A549 (cell line): ENCODE data around the gene TVP23A. TPM values are rescaled to one million over a fixed set of nuclear protein-coding genes. Genes with fewer than 3 reads are reported as not detected.
A peak's percentile ranks its signal among the peaks of the same experiment; 100 is the strongest.

Source experiments
- ATAC-seq, 2 experiments: fragments of 200-7000 bp in 1 of 2; fragments of >200 bp in 1 of 2; cut with Nextera tagmentation in 1 of 2; cut with Tn5 transposase in 1 of 2; 3 replicates each; pipeline versions ENCODE4 v1.8.0 to v1.9.1; 2018 to 2020; ENCODE audit warnings: mild to moderate bottlenecking in 1 of 2, moderate library complexity in 1 of 2
- CTCF ChIA-PET: fragments of 300-600 bp; sonication (Branson Sonifier 250); formaldehyde crosslinking; extraction: SDS; loops from one replicate; lab custom pipeline; 2021; ENCODE audit warnings: antibody characterized with exemption, inconsistent platforms; lab: Yijun Ruan, JAX
- POLR2A ChIA-PET: fragments of 350-600 bp; formaldehyde crosslinking; extraction: SDS; loops from one replicate; lab custom pipeline; 2021; ENCODE audit warnings: antibody characterized with exemption, inconsistent platforms; lab: Yijun Ruan, JAX
- DNase-seq, 2 experiments: peaks; one replicate each; pipeline versions ENCODE4 v3.0.0 to v3.0.0-alpha.2; 2011 to 2016; ENCODE audit warnings: low read depth in 1 of 2, low spot score in 1 of 2
- FAIRE-seq: peaks from 2 replicates; lab custom pipeline; 2011; peaks lifted over from hg19 to GRCh38; lab: Jason Lieb, UNC
- H3K27ac ChIP-seq, 2 experiments: fragments of >200 bp; sonication (Bioruptor Twin); formaldehyde crosslinking; 3 replicates each; pipeline ENCODE4 v1.5.1; 2016 to 2017
- H3K4me1 ChIP-seq: fragments of >200 bp; sonication (Bioruptor Twin); formaldehyde crosslinking; 3 replicates; pipeline ENCODE4 v1.6.1; 2016
- H3K4me2 ChIP-seq: fragments of >200 bp; sonication (Bioruptor Twin); formaldehyde crosslinking; 3 replicates; pipeline ENCODE4 v1.6.1; 2016
- H3K4me3 ChIP-seq: fragments of >200 bp; sonication (Bioruptor Twin); formaldehyde crosslinking; 3 replicates; pipeline ENCODE4 v1.5.1; 2016
- H3K9me3 ChIP-seq: fragments of >200 bp; sonication (Bioruptor Twin); formaldehyde crosslinking; 3 replicates; pipeline ENCODE4 v1.6.1; 2016
- ATOH8 ChIP-seq: fragments of 250-450 bp; sonication (Bioruptor Pico); IDR thresholded peaks from 2 replicates; pipeline ENCODE4 v1.5.0; 2020; ENCODE audit warnings: low read depth, mild to moderate bottlenecking, moderate library complexity
- BHLHE40 ChIP-seq: IDR thresholded peaks from 2 replicates; pipeline ENCODE4 v1.6.1; 2012; ENCODE audit warnings: low read depth, low read length, inconsistent platforms
- CEBPB ChIP-seq, 2 experiments: fragments of >200 bp in 1 of 2; sonication (Bioruptor Twin) in 1 of 2; formaldehyde crosslinking in 1 of 2; IDR thresholded peaks; 2 replicates each; pipeline ENCODE4 v1.6.1; 2012 to 2016
- EHF ChIP-seq: fragments of 250-450 bp; sonication (Bioruptor Pico); IDR thresholded peaks from 2 replicates; pipeline ENCODE4 v1.5.0; 2020; ENCODE audit warnings: mild to moderate bottlenecking
- ELK1 ChIP-seq: fragments of 150-350 bp; IDR thresholded peaks from 2 replicates; pipeline ENCODE4 v1.6.1; 2014; ENCODE audit warnings: low read depth, mild to moderate bottlenecking, low read length
- ESRRA ChIP-seq: fragments of 150-350 bp; IDR thresholded peaks from 2 replicates; pipeline ENCODE4 v1.6.1; 2014; ENCODE audit warnings: mild to moderate bottlenecking, low read length, borderline replicate concordance
- GATA3 ChIP-seq: IDR thresholded peaks from 2 replicates; pipeline ENCODE4 v1.6.1; 2012; ENCODE audit warnings: borderline replicate concordance
- HEYL ChIP-seq: fragments of 250-450 bp; sonication (Bioruptor Pico); IDR thresholded peaks from 2 replicates; pipeline ENCODE4 v1.8.0; 2021; ENCODE audit warnings: mild to moderate bottlenecking, moderate library complexity
- HOXA7 ChIP-seq: fragments of 250-450 bp; sonication (Bioruptor Pico); IDR thresholded peaks from 2 replicates; pipeline ENCODE4 v1.5.0; 2020; ENCODE audit warnings: mild to moderate bottlenecking, moderate library complexity
- JUN ChIP-seq, 2 experiments: fragments of >200 bp; sonication (Bioruptor Twin); formaldehyde crosslinking; IDR thresholded peaks; 2 replicates in 1 of 2; 3 replicates in 1 of 2; pipeline ENCODE4 v1.6.1; 2016 to 2017
- JUNB ChIP-seq: fragments of >200 bp; sonication (Bioruptor Twin); formaldehyde crosslinking; IDR thresholded peaks from 2 replicates; pipeline ENCODE4 v1.6.1; 2016
- KDM1A ChIP-seq: fragments of 200-600 bp; sonication (generic); IDR thresholded peaks from 2 replicates; pipeline ENCODE4 v1.6.1; 2016; ENCODE audit warnings: low read depth, mild to moderate bottlenecking
- MAFK ChIP-seq: fragments of 450-650 bp; IDR thresholded peaks from 2 replicates; pipeline ENCODE4 v1.6.1; 2014; ENCODE audit not compliant: partially characterized antibody
- NPAS2 ChIP-seq: fragments of 250-450 bp; sonication (Bioruptor Pico); IDR thresholded peaks from 2 replicates; pipeline ENCODE4 v1.8.0; 2022; ENCODE audit warnings: mild to moderate bottlenecking, moderate library complexity, borderline replicate concordance
- PBX3 ChIP-seq: IDR thresholded peaks from 2 replicates; pipeline ENCODE4 v1.6.1; 2012
- POLR2AphosphoS2 ChIP-seq: conservative IDR thresholded peaks from 2 replicates; pipeline ENCODE4 v1.6.1; 2012; ENCODE audit warnings: low read length, improper control_type of control experiment, inconsistent platforms
- RARB ChIP-seq: fragments of 250-450 bp; sonication (Bioruptor Pico); IDR thresholded peaks from 2 replicates; pipeline ENCODE4 v1.8.0; 2021; ENCODE audit warnings: mild to moderate bottlenecking, moderate library complexity
- RFX5 ChIP-seq: fragments of 450-650 bp; IDR thresholded peaks from 2 replicates; pipeline ENCODE4 v1.7.1; 2014; ENCODE audit warnings: antibody characterized with exemption, mild to moderate bottlenecking, moderate library complexity
- SREBF2 ChIP-seq: fragments of 450-650 bp; IDR thresholded peaks from 2 replicates; pipeline ENCODE4 v1.6.1; 2014; ENCODE audit warnings: mild to moderate bottlenecking, moderate library complexity
- ZSCAN20 ChIP-seq: fragments of 250-450 bp; sonication (Bioruptor Pico); IDR thresholded peaks from 2 replicates; pipeline ENCODE4 v1.8.0; 2022; ENCODE audit warnings: mild to moderate bottlenecking, moderate library complexity
- WGBS: methylation state at CpG from one replicate; pipeline ENCODE4 v1.1.6; 2017; ENCODE audit errors: missing lambda C conversion rate; 5-methylcytosine and 5-hydroxymethylcytosine counted together
- polyA plus RNA-seq, 4 experiments: library from polyadenylated mRNA; depleted of rRNA in 3 of 4; stranded (reverse); fragments of >200 nt; fragmentation: RNase III in 1 of 4; extraction: RNeasy Plus Mini Kit Qiagen cat#74134 plus additional on column Dnase treatment in 1 of 4; gene quantifications; 2 replicates in 3 of 4; 3 replicates in 1 of 4; pipeline ENCODE4 v1.2.3, GENCODE V29; 2011 to 2017
- TF ChIP-seq, protein P1 (sequence below): fragments of >200 bp; sonication (Bioruptor Twin); formaldehyde crosslinking; IDR thresholded peaks from 3 replicates; pipeline ENCODE4 v1.5.1; 2016
- TF ChIP-seq, protein P2 (sequence below): fragments of 450-650 bp; IDR thresholded peaks from 2 replicates; pipeline ENCODE4 v1.6.1; 2014; ENCODE audit warnings: antibody characterized with exemption
- TF ChIP-seq, protein P3 (sequence below): IDR thresholded peaks from 2 replicates; pipeline ENCODE4 v1.6.1; 2012
- TF ChIP-seq, protein P4 (sequence below): fragments of >200 bp; sonication (Bioruptor Twin); formaldehyde crosslinking; IDR thresholded peaks from 2 replicates; pipeline ENCODE4 v1.6.1; 2016

TVP23A gene
- polyA plus RNA-seq, 2 of the 4 experiments (the other 2 are of a cell fraction): 0.03 TPM; not detected in 1

DNA sequence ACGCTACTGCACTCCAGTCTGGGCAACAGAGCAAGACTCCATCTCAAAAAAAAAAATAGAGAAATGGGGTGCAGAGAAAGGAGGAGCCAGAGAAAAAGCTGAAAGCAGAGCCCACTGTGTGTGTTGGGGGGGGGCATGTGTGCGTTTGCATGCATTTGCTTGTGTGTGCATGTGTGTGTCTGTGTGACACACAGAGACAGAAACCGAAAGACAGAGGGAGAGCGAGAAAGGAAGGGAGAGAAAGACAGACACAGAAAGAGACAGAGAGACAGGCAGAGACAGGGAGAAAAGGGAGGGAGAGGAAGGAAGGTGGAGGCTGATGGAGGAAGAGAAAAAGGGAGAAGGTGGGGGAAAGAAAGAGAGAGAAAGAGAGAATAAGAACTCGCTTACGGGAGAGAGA, 48.6 kb upstream of the TVP23A start:
- Histone ChIP-seq H3K4me3 (no peak overlapping the region), H3K4me2 (no peak overlapping the region), H3K9me3 (no peaks in the 10 kb centered on the region), H3K4me1 (no peaks in the 10 kb centered on the region), H3K27ac (no peak overlapping the region)
- CTCF ChIA-PET: no interaction called here
- POLR2A ChIA-PET: no interaction called here
- ATAC-seq: no peak
- 62% methylated on average over 6 of the region's 6 CpGs for WGBS
- DNase-seq: no peak
- FAIRE-seq: no peak
- no peak for TF ChIP-seq NPAS2 (CRISPR knock-in tag)
- TF ChIP-seq EHF: no peak
- TF ChIP-seq HEYL (CRISPR knock-in tag): no peak
- no peak for TF ChIP-seq ATOH8 (CRISPR knock-in tag)
- TF ChIP-seq RFX5: no peak
- TF ChIP-seq, protein P1, sequence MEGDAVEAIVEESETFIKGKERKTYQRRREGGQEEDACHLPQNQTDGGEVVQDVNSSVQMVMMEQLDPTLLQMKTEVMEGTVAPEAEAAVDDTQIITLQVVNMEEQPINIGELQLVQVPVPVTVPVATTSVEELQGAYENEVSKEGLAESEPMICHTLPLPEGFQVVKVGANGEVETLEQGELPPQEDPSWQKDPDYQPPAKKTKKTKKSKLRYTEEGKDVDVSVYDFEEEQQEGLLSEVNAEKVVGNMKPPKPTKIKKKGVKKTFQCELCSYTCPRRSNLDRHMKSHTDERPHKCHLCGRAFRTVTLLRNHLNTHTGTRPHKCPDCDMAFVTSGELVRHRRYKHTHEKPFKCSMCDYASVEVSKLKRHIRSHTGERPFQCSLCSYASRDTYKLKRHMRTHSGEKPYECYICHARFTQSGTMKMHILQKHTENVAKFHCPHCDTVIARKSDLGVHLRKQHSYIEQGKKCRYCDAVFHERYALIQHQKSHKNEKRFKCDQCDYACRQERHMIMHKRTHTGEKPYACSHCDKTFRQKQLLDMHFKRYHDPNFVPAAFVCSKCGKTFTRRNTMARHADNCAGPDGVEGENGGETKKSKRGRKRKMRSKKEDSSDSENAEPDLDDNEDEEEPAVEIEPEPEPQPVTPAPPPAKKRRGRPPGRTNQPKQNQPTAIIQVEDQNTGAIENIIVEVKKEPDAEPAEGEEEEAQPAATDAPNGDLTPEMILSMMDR: no peak
- TF ChIP-seq, protein P2, sequence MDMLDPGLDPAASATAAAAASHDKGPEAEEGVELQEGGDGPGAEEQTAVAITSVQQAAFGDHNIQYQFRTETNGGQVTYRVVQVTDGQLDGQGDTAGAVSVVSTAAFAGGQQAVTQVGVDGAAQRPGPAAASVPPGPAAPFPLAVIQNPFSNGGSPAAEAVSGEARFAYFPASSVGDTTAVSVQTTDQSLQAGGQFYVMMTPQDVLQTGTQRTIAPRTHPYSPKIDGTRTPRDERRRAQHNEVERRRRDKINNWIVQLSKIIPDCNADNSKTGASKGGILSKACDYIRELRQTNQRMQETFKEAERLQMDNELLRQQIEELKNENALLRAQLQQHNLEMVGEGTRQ: no peak

GRCh38 chr16:10865991-10866966, 47.7 kb upstream of the TVP23A start:
- ChIA-PET CTCF (no interaction called here), POLR2A (no interaction called here)
- Histone ChIP-seq H3K4me1 (no peaks in the 10 kb centered on the region), H3K27ac (no peak overlapping the region), H3K4me2 (no peak overlapping the region), H3K9me3 (no peaks in the 10 kb centered on the region), H3K4me3 (no peak overlapping the region)
- TF ChIP-seq POLR2AphosphoS2 (no peak), ZSCAN20 (CRISPR knock-in tag) (no peak), RARB (CRISPR knock-in tag) (no peak), GATA3 (no peak), HEYL (CRISPR knock-in tag) (no peak)
- TF ChIP-seq, protein P3, sequence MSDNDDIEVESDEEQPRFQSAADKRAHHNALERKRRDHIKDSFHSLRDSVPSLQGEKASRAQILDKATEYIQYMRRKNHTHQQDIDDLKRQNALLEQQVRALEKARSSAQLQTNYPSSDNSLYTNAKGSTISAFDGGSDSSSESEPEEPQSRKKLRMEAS: no peak
- TF ChIP-seq, protein P2: no peak
- no peak for FAIRE-seq
- 21% methylated on average over 12 of the region's 13 CpGs for WGBS
- DNase-seq: no peak
- ATAC-seq: no peak

- ATAC-seq (peak in 1 of 2 experiments; percentile 76; a peak in 2 of 6 replicates), FAIRE-seq (no peak), DNase-seq (peak in 1 of 2 experiments; percentile 27)
- 24% methylated on average over 2 of the region's 2 CpGs for WGBS
- Histone ChIP-seq H3K27ac (no peak overlapping the region), H3K4me2 (peak overlapping the region; percentile 19; the same call in 1 of the 3 replicates), H3K4me3 (no peak overlapping the region), H3K9me3 (no peaks in the 10 kb centered on the region), H3K4me1 (no peaks in the 10 kb centered on the region)
- CTCF ChIA-PET: interaction anchor here (0.6 kb wide), 1 partner anchor 80 kb away, joined by 3 read pairs; the partner anchor contains the start of gene DEXI
- POLR2A ChIA-PET: interaction anchor here (0.6 kb wide), 1 partner anchor 1390 kb away, joined by 6 read pairs; no protein-coding TSS in a partner anchor
- TF ChIP-seq KDM1A: no peak
- TF ChIP-seq NPAS2 (CRISPR knock-in tag): no peak
- no peak for TF ChIP-seq BHLHE40
- TF ChIP-seq JUNB: no peak
- TF ChIP-seq PBX3: no peak
- TF ChIP-seq HOXA7 (CRISPR knock-in tag): no peak
- no peak for TF ChIP-seq CEBPB (IDR thresholded peaks at IDR 0.05)
- TF ChIP-seq JUN (IDR thresholded peaks at IDR 0.05): no peak
- TF ChIP-seq MAFK: no peak
- no peak for TF ChIP-seq ATOH8 (CRISPR knock-in tag)
- TF ChIP-seq, protein P4, sequence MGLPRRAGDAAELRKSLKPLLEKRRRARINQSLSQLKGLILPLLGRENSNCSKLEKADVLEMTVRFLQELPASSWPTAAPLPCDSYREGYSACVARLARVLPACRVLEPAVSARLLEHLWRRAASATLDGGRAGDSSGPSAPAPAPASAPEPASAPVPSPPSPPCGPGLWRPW: no peak
- TF ChIP-seq ESRRA: no peak
- no peak for TF ChIP-seq ELK1
- no peak for TF ChIP-seq SREBF2
Observed at GRCh38 chr16:10862438-10862837, 43.8 kb upstream of the TVP23A start.
